ENCODE measurements around the gene SLC5A2. TPM values are rescaled to one million over a fixed set of nuclear protein-coding genes. Genes with fewer than 3 reads are reported as not detected.
A peak's percentile ranks its signal among the peaks of the same experiment; 100 is the strongest.

Gene SLC5A2
- total and polyA plus RNA-seq, 2 of the 13 experiments (the other 11 are each of a cell fraction or from before 2014, with no cell fraction given) = 0.24 to 0.97 TPM

GRCh38 chr16:31507929-31508705 lies 25.2 kb downstream of the SLC5A2 start, which contains the start of gene RUSF1 (continued):
- peak; percentile 94 for TF ChIP-seq UBTF (CRISPR knock-in tag; IDR thresholded peaks at IDR 0.05)
- TF ChIP-seq ZNF788 (CRISPR knock-in tag; IDR thresholded peaks at IDR 0.05; ENCODE audit: borderline replicate concordance) = peak; percentile 99
- TF ChIP-seq PBX2 (CRISPR knock-in tag; IDR thresholded peaks at IDR 0.05) = no peak
- TF ChIP-seq ZNF674 (CRISPR knock-in tag; IDR thresholded peaks at IDR 0.05; ENCODE audit: low read depth) = 0 out of 2 replicates have a peak, but pooled peaks have one; percentile 29
- TF ChIP-seq SMC3 (IDR thresholded peaks at IDR 0.05; ENCODE audit: low read length) = no peak
- TF ChIP-seq FOSL1 (CRISPR knock-in tag; IDR thresholded peaks at IDR 0.05; ENCODE audit: borderline replicate concordance) = no peak
- TF ChIP-seq ADNP (CRISPR knock-in tag; IDR thresholded peaks at IDR 0.05) = no peak
- peak; percentile 72 for TF ChIP-seq ETS1 (CRISPR knock-in tag; IDR thresholded peaks at IDR 0.05)
- peak; percentile 97 for TF ChIP-seq SRSF1 (optimal IDR thresholded peaks at IDR 0.05; ENCODE audit: low read depth, low read length)
- TF ChIP-seq CHD4 (IDR thresholded peaks at IDR 0.05; ENCODE audit: borderline replicate concordance, low read length) = no peak
- peak; percentile 93; the same call in 1 of the 2 replicates for TF ChIP-seq GTF3A (CRISPR knock-in tag; conservative IDR thresholded peaks at IDR 0.05)
- no peak for TF ChIP-seq ISX (CRISPR knock-in tag; conservative IDR thresholded peaks at IDR 0.05)
- TF ChIP-seq ZNF687 (CRISPR knock-in tag; IDR thresholded peaks at IDR 0.05) = peak; percentile 96
- TF ChIP-seq ZNF563 (CRISPR knock-in tag; IDR thresholded peaks at IDR 0.05) = peak; percentile 94
- TF ChIP-seq CBX2 (IDR thresholded peaks at IDR 0.05; ENCODE audit: low read depth, low read length) = no peak
- peak; percentile 92 for TF ChIP-seq CBX2 (CRISPR knock-in tag; IDR thresholded peaks at IDR 0.05; ENCODE audit: low read depth)
- no peak for TF ChIP-seq PHB2 (IDR thresholded peaks at IDR 0.05; ENCODE audit: partially characterized antibody)
- TF ChIP-seq MLX (CRISPR knock-in tag; IDR thresholded peaks at IDR 0.05) = no peak
- 0 out of 2 replicates have a peak, but pooled peaks have one; percentile 20 for TF ChIP-seq ZNF775 (CRISPR knock-in tag; IDR thresholded peaks at IDR 0.05; ENCODE audit: borderline replicate concordance)
